Epithelial cell of proximal tubule (primary cell): ENCODE results near the gene METTL16. TPM values are rescaled to one million over a fixed set of nuclear protein-coding genes. Genes with fewer than 3 reads are reported as not detected.
A peak's percentile ranks its signal among the peaks of the same experiment; 100 is the strongest.

ENCODE experiments used
- DNase-seq: peaks from one replicate; pipeline ENCODE4 v3.0.0-alpha.2; 2011; ENCODE audit warnings: low read depth
- H3K4me3 ChIP-seq: 2 replicates; pipeline ENCODE4 v1.5.1; 2011; ENCODE audit warnings: low read depth, mild to moderate bottlenecking, low read length
- total RNA-seq: library from RNA; depleted of rRNA; stranded (reverse); fragments of >200 nt; gene quantifications from 2 replicates; pipeline ENCODE4 v1.2.3, GENCODE V29; 2015
- TF ChIP-seq, protein P1 (sequence below): conservative IDR thresholded peaks from 2 replicates; pipeline ENCODE4 v1.5.1; 2012; ENCODE audit warnings: low read depth, mild to moderate bottlenecking, low read length

Gene METTL16
- total RNA-seq, 1 donor from 2014 or later, result 18.0 TPM

DNA sequence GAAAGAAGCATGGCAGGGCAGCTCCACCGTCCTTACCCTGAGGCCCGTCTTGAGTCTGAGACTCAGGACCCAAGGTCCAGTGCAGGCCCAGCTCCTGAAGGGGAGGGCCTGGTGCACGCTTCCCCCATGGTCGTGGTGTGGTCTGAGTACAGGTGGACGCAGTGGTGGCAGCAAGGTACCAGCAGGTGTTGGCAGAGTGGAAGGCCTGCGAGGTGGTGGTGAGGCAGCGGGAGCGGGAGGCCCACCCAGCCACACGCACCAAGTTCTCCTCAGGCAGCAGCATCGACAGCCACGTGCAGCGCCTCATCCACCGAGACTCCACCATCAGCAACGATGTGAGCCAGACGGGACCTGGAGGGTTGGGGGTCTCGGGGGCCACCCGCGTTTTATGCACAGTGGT lies 138.5 kb downstream of the METTL16 start:
- H3K4me3 ChIP-seq, result no peak overlapping the region
- TF ChIP-seq, protein P1, sequence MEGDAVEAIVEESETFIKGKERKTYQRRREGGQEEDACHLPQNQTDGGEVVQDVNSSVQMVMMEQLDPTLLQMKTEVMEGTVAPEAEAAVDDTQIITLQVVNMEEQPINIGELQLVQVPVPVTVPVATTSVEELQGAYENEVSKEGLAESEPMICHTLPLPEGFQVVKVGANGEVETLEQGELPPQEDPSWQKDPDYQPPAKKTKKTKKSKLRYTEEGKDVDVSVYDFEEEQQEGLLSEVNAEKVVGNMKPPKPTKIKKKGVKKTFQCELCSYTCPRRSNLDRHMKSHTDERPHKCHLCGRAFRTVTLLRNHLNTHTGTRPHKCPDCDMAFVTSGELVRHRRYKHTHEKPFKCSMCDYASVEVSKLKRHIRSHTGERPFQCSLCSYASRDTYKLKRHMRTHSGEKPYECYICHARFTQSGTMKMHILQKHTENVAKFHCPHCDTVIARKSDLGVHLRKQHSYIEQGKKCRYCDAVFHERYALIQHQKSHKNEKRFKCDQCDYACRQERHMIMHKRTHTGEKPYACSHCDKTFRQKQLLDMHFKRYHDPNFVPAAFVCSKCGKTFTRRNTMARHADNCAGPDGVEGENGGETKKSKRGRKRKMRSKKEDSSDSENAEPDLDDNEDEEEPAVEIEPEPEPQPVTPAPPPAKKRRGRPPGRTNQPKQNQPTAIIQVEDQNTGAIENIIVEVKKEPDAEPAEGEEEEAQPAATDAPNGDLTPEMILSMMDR, result no peak
- DNase-seq, result no peak

DNA sequence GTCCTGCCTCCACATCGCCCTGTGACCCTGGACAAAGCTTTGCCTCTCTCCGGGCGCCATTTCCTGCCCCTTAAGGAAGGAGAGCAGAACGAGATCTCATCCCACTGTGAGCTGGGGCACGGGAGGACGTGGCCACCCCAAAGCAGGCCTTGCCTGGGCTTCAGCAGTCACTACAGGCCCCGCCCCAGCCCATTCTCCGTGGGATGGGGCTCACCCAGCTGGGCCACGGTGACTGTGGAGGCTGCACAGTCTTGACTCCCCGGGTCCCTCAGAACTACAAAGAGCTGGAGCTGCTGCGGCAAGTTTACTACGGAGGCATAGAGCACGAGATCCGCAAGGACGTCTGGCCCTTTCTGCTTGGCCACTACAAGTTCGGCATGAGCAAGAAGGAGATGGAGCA lies 139.0 kb downstream of the METTL16 start:
- TF ChIP-seq, protein P1, result no peak
- no peak for DNase-seq
- H3K4me3 ChIP-seq, result no peak overlapping the region

DNA sequence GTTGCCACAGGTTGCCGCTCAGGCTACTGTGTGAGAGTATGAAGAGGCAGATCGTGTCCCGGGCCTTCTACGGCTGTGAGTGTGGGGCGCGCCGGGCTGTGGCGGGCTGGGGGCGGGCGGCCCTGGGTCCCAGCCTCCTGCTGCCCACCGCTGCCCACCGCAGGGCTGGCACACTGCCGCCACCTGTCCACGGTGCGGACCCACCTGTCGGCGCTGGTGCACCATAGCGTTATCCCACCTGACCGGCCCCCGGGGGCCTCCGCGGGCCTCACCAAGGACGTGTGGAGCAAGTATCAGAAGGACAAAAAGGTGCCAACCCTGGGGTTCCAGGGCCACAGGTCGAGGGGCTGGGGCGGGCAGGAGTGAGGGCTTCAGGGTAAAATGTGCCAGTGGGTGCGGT lies 139.5 kb downstream of the METTL16 start:
- TF ChIP-seq, protein P1, result no peak
- no peak for DNase-seq
- H3K4me3 ChIP-seq, result no peak overlapping the region

GRCh38 chr17:2371183-2372130 lies 140.2 kb downstream of the METTL16 start:
- no peak for DNase-seq
- no peak overlapping the region for H3K4me3 ChIP-seq
- TF ChIP-seq, protein P1, result no peak

DNA sequence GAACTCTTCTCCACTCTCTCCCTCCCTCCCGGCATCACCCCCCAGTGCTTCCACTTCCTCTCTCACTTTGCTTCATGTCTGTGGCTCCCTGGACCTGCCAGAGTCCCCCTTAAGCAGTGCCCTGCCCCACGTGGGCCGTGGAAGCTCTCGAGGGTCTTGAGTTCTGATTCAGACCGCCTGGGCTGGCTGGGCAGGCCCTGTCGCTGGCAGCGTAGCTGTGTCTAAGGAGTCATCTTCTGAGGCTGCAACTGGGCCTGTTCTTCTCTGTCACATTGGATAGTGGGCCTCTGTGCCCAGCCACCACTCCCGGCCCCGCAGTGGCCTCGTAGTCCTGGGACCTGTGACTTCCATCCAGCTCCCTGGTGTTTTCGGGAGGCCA lies 141.5 kb downstream of the METTL16 start:
- no peak for DNase-seq
- TF ChIP-seq, protein P1, result no peak
- H3K4me3 ChIP-seq, result no peak overlapping the region

- TF ChIP-seq, protein P1, result peak; percentile 5
- H3K4me3 ChIP-seq, result no peak overlapping the region
- DNase-seq, result no peak
Observed at GRCh38 chr17:2369551-2370210, 142.0 kb downstream of the METTL16 start.
